ENCODE results near the gene CIITA.

The CIITA gene

DNA sequence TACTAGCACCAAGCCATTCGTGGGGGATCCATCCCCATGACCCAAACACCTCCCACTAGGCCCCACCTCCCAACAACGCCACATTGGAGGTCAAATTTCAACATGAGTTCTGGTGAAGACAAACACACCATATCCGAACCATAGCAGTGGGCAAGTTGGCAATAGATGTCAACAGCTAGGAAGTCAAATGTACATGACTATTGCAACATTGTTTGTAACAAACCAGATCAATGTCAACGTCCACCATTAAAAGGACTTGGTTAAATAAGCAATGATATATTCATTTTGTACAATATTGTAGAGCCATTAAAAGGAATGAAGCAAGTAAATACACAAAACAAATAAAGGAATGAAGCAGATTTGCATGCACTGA is 26.5 kb upstream of the CIITA start:
- DNase-seq, result no peak

DNA sequence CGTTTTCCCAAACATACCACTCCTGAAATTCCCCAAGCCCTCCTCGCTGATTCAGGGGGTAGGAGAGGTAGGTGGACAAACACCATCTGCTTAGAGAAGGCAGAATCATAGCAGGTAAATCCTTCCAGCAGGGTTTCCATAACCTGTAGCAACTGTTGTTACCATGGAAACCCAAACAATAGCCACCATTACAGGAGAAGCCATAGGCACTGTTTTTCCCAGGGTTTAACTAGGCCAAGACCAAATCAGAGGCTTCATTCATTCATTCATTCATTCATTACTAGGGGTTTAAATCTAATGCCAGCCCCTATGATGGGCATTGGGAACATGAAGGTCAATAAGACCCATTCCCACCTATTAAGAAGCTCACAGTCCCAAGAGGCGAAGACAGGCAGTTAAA is 25.5 kb upstream of the CIITA start:
- no peak for DNase-seq

GRCh38 chr16:10852286-10852685 is 24.7 kb upstream of the CIITA start:
- DNase-seq, result no peak

- DNase-seq, result no peak
These were observed 24.1 kb upstream of the CIITA start for GRCh38 chr16:10852948-10853347.

DNA sequence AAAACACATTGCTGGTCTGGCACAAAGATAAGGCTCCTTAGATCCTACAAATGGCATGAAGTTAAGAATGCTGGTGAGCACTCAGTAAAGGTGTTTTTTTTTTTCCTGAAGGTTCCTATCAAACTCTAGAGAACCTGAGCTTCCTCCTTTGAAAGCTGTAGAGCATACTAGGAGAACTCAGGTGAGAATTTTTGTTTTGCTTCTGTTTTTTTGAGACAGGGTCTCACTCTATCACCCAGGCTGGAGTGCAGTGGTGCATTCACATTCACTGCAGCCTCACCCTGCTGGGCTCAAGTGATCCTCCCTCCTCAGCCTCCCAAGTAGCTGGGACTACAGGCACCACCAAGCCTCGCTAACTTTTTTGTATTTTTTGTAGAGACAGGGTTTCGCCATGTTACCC is 21.0 kb upstream of the CIITA start:
- DNase-seq, result no peak

- DNase-seq, result no peak
These were observed 18.8 kb upstream of the CIITA start for GRCh38 chr16:10858203-10858602.

DNA sequence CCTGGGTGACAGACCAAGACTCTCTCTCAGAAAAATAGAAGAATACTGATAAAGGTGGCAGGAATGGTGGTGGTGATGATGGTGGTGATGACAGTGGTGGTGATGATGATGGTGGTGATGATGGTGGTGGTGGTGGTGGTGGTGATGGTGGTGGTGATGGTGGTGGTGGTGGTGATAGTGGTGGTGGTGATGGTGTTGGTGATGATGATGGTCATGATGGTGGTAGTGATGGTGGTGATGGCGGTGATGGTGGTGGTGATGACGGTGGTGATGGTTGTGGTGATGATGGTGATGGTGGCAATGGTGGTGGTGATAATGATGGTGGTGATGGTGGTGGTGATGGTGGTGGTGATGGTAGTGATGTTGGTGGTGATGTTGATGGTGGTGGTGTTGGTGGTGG is 18.0 kb upstream of the CIITA start:
- DNase-seq, result no peak

GRCh38 chr16:10859658-10860057 is 17.3 kb upstream of the CIITA start:
- DNase-seq, result no peak

DNA sequence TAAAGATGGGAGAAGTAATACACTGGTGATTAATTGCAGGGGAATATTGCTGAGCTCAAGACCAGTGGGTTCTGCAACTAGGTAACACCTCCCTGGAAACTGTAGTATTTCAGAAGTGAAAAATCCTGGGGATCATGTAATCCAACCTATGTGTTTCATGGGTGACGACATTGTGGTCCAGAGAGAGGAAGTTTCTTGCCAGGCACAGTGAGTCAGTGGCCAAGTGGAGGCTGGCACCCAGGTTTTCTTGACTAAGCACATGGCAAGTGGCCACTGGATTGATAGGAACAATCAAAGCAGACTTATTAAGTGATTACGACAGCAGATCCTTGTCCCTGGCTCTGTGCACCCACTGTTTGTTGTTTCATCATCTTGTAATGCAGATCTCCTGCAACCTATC is 14.6 kb upstream of the CIITA start:
- no peak for DNase-seq

DNA sequence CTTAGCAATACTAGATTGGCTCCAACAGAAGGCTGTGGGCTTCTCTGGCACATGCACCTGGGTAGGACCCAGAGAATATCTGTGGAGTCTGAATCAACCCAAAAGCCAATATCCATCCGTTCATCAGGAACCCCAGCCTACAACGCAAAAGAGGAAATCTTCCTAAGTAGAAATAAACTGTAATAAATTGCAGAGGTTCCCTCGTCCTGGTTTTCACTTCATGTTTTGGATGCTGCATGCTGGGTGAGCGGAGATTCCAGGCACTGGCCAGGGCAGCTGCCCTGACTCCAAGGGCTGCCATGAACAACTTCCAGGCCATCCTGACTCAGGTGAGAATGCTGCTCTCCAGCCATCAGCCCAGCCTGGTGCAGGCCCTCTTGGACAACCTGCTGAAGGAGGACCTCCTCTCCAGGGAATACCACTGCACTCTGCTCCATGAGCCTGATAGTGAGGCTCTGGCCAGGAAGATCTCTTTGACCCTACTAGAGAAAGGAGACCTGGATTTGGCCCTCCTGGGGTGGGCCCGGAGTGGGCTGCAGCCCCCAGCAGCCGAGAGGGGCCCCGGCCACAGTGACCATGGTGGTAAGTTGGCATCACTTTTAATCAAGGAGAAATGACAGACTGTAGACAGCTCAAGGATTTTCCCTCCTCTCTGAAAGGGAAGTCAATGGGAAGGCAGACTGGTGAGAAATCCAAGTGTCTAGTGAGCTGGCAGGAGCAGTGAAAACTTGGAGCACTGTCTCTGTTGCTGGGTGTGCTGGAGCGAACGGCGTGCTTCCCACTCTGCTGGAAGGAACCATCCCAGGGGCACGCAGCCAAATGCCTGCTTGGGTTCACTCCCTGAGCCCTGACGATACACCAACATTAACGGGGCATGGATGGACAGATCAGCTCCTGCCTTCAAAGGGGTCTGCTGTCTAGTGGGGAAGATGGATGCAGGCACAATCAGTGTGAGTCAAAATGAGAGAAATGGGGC is 10.7 kb upstream of the CIITA start:
- DNase-seq, result no peak

DNA sequence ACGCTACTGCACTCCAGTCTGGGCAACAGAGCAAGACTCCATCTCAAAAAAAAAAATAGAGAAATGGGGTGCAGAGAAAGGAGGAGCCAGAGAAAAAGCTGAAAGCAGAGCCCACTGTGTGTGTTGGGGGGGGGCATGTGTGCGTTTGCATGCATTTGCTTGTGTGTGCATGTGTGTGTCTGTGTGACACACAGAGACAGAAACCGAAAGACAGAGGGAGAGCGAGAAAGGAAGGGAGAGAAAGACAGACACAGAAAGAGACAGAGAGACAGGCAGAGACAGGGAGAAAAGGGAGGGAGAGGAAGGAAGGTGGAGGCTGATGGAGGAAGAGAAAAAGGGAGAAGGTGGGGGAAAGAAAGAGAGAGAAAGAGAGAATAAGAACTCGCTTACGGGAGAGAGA is 9.8 kb upstream of the CIITA start:
- no peak for DNase-seq

GRCh38 chr16:10868104-10868595 is 8.9 kb upstream of the CIITA start:
- DNase-seq, result no peak

GRCh38 chr16:10868596-10869469 is 8.2 kb upstream of the CIITA start:
- peak; percentile 5 for DNase-seq

DNA sequence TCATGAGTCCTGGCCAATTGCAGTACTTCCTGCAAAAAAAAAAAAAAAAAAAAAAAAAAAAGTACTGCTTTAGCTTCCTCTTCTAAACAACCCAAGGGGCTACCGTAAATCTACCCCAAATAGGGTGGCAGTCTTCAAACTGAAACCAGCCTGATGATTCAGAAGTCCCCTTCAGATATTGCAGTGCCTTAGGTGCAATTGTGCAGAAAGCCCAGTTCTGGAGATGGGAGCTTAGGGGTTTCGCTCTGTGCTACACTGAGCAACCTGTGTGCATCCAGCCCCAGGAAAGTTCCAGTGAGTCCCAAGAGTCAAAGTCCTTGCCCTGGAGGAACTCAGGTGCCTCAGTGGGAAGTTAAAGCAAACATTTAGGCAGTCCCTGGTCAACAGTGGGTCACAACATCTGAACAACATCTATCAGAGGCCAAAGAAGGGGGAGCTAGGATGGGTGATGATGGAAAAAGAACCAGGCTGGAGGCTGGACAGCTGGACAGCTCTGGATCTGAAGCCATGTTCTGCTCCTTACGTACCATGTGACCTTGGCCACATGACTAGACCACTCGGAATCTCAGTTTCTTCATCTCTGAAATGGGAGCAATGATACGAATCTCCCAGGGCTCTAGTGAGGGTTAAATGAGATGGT is 6.7 kb upstream of the CIITA start:
- DNase-seq, result no peak

DNA sequence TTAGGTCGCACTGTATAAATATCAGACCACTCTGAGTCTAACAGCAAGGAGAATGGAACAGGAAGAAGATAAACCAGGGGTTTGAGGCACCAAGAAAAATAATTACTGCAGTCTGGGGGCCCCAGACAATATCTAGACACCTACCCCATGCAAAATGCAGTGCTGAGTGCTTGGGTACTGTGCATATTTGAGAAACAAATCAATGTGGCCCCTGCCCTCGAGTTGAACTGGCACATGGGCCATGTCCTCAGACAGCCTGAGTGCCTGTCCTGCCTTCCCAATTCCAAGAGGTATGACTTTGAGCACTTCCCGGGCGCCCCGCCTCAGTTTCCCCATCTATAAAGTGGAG is 6.2 kb upstream of the CIITA start:
- DNase-seq, result no peak

DNA sequence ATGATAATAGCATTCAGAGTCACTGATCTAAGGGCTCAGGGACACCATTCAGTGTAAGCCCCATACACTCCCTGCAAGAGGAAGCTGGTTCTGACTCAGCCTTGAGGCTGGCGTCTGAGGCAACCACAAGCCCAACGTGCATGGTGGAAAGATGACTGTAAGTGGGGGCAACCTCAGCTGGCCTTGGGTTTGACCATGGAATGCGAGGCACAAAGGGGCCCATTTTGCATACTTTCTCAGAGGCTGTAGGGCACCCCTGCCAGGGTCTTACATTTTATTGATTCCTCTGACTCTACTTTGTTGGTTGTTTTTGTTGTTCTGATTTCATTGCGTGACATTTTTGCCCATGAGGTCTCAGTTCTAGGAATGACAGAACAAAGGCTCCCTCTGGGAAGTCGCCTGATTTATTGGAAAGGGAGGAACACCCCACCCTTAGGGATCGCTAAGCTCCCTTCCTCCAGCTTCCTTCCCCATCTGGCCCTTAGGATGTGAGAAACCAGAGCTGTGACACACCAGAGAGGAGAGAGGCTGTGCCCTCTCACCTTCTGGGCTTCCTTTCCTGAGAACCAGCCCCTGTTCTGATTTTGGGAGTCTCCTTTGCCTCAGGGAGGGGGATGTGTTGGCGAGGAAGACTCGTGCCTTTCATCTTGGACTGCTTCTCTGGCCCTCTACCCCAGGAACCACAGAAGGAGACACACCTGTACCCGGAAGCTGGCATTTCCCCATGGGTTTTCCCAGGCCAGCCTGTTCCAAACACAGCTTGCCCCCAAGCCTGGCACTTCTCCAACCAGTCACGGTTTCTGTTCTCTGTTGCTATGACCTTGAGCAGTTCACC is 5.6 kb upstream of the CIITA start:
- DNase-seq, result peak; percentile 35

GRCh38 chr16:10876315-10876714 is 687 bp upstream of the CIITA start:
- no peak for DNase-seq

- no peak for DNase-seq
These were observed 507 bp downstream of the CIITA start for GRCh38 chr16:10877472-10877946.

GRCh38 chr16:10878328-10878643 is 1.3 kb downstream of the CIITA start:
- no peak for DNase-seq

DNA sequence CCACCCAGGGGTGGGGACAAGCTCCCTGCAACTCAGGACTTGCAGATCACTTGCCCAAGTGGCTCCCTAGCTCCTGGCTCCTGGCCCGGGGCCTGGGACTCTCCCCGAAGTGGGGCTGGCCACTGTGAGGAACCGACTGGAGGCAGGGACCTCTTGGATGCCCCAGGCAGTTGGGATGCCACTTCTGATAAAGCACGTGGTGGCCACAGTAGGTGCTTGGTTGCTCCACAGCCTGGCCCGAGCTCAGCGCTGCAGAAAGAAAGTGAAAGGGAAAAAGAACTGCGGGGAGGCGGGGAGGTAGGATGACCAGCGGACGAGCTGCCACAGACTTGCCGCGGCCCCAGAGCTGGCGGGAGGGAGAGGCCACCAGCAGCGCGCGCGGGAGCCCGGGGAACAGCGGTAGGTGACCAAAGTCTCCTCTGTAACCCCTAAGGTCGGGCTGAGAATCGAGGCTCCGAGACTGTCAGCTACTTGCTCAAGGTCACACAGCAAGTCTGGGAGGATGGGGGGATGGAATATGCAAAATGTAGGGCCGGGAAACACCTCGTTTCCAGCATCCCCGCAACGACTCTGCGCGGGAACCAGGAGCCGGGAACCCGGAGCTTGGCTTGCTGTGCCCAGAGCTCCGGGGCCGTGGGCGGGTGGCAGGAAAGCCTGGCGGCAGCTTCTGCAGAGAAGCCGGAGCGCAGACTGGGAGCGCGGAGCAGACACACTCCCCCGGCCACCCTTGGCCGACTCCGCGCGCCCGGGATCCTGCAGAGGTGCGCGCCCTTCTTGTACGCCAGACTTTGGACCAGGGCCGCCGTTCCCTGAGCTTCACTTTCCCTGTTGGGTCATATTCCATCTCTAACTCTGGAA is 1.9 kb downstream of the CIITA start:
- DNase-seq, result peak; percentile 7
